ENCODE measurements around the gene SPATA12. TPM values are rescaled to one million over a fixed set of nuclear protein-coding genes. Genes with fewer than 3 reads are reported as not detected.

The SPATA12 gene
- total and polyA plus RNA-seq, 2 of the 8 experiments (the other 6 are each of a cell fraction or from before 2014, with no cell fraction given), result 0.19 to 0.97 TPM

- ChIA-PET CTCF (ENCODE audit: partially characterized antibody) (no interaction called here), POLR2A (ENCODE audit: partially characterized antibody) (interaction anchor here (0.6 kb wide), 1 partner anchor 13 kb away, joined by 4 read pairs; no protein-coding TSS in a partner anchor)
- no peak overlapping the region for H3K18ac ChIP-seq (ENCODE audit: extremely low read depth, low read length)
- H2BK12ac ChIP-seq (ENCODE audit: low read depth, low read length), result no peak overlapping the region
- H3K36me3 ChIP-seq (ENCODE audit: control insufficient read depth in 2 of 4, insufficient read depth in 4 of 4, low read length in 3 of 4), result no peaks in the 10 kb centered on the region; a peak in 1 of 8 replicates
- H3K9ac ChIP-seq (replicated peaks in 1 of 4; ENCODE audit: extremely low read depth in 1 of 4, low read depth in 3 of 4, low read length in 3 of 4), result no peak overlapping the region
- H4K8ac ChIP-seq (ENCODE audit: extremely low read depth, insufficient read depth, low read length), result no peak overlapping the region
- TF ChIP-seq TAF7 (optimal IDR thresholded peaks at IDR 0.05; ENCODE audit: borderline replicate concordance, low read depth, low read length), result no peak
- TF ChIP-seq SP1 (IDR thresholded peaks at IDR 0.05; ENCODE audit: low read depth, low read length), result no peak
- no peak for TF ChIP-seq JUND (IDR thresholded peaks at IDR 0.05; ENCODE audit: low read length)
- TF ChIP-seq KDM4A (IDR thresholded peaks at IDR 0.05; ENCODE audit: low read depth, low read length, severe bottlenecking), result no peak
- TF ChIP-seq RXRA (IDR thresholded peaks at IDR 0.05; ENCODE audit: insufficient read depth, low read depth, low read length), result no peak
- no peak for TF ChIP-seq CHD1 (IDR thresholded peaks at IDR 0.05; ENCODE audit: low read depth, low read length)
- no peak for TF ChIP-seq BACH1 (IDR thresholded peaks at IDR 0.05; ENCODE audit: low read length)
- no peak for TF ChIP-seq EP300 (IDR thresholded peaks at IDR 0.05; ENCODE audit: borderline replicate concordance in 1 of 2, low read depth in 2 of 2, low read length in 2 of 2)
- TF ChIP-seq RBBP5 (IDR thresholded peaks at IDR 0.05; ENCODE audit: borderline replicate concordance, low read depth, low read length), result no peak
- TF ChIP-seq, protein P1, sequence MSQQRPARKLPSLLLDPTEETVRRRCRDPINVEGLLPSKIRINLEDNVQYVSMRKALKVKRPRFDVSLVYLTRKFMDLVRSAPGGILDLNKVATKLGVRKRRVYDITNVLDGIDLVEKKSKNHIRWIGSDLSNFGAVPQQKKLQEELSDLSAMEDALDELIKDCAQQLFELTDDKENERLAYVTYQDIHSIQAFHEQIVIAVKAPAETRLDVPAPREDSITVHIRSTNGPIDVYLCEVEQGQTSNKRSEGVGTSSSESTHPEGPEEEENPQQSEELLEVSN (IDR thresholded peaks at IDR 0.05), result no peak
- no peak for TF ChIP-seq ATF2 (IDR thresholded peaks at IDR 0.05; ENCODE audit: low read length)
- TF ChIP-seq TEAD4 (IDR thresholded peaks at IDR 0.05; ENCODE audit: low read depth, low read length), result no peak
- TF ChIP-seq CHD2 (IDR thresholded peaks at IDR 0.05; ENCODE audit: low read length), result no peak
- no peaks in the 10 kb centered on the region for H3K4me1 ChIP-seq (replicated peaks in 1 of 4; ENCODE audit: control insufficient read depth in 3 of 4, insufficient read depth in 4 of 4, low read length in 3 of 4)
- H3K27me3 ChIP-seq (replicated peaks in 1 of 4; ENCODE audit: control insufficient read depth in 3 of 4, extremely low read depth in 1 of 4, insufficient read depth in 3 of 4, low read length in 3 of 4), result no peaks in the 10 kb centered on the region
- no peaks in the 10 kb centered on the region for H3K23me2 ChIP-seq (ENCODE audit: low read depth, low read length)
- no peak overlapping the region for H3K4me2 ChIP-seq (ENCODE audit: insufficient read depth in 1 of 2, low read depth in 2 of 2, low read length in 2 of 2)
- no peak overlapping the region for H3K4me3 ChIP-seq (ENCODE audit: extremely low read depth in 1 of 4, insufficient read depth in 2 of 4, low read depth in 3 of 4, low read length in 4 of 4)
- H3K79me2 ChIP-seq (ENCODE audit: control insufficient read depth in 1 of 2, insufficient read depth in 2 of 2, low read length in 2 of 2), result no peaks in the 10 kb centered on the region
- FAIRE-seq, result no peak
- no peak overlapping the region for H2BK20ac ChIP-seq (ENCODE audit: low read length)
- no peak overlapping the region for H3K23ac ChIP-seq (ENCODE audit: insufficient read length)
- no peak overlapping the region for H2BK5ac ChIP-seq (ENCODE audit: low read depth, low read length)
- H3K14ac ChIP-seq (ENCODE audit: insufficient read length), result no peak overlapping the region
- no peaks in the 10 kb centered on the region for H4K20me1 ChIP-seq (replicated peaks in 1 of 2; ENCODE audit: control insufficient read depth in 1 of 2, insufficient read depth in 2 of 2, low read length in 2 of 2)
- no peaks in the 10 kb centered on the region for H3K79me1 ChIP-seq (ENCODE audit: low read depth, low read length)
- no peak overlapping the region for H4K5ac ChIP-seq (ENCODE audit: insufficient read length, low read depth, low read length)
- 92% methylated on average over 7 of the region's 7 CpGs; no CpG with 5 or more reads in 1 of the 2 experiments for whole genome bisulfite sequencing, 2 experiments (ENCODE audit: extremely low coverage in 1 of 2, insufficient coverage in 1 of 2, insufficient read length in 1 of 2, insufficient replicate concordance in 2 of 2, low coverage in 1 of 2, low lambda C conversion rate in 2 of 2, missing lambda C conversion rate in 1 of 2)
- H3K9me3 ChIP-seq (ENCODE audit: insufficient read depth in 2 of 2, low read depth in 1 of 2, low read length in 1 of 2), result no peaks in the 10 kb centered on the region
- no peak overlapping the region for H3K56ac ChIP-seq (replicated peaks; ENCODE audit: insufficient read length, low read depth, low read length)
- H3K4ac ChIP-seq (replicated peaks; ENCODE audit: insufficient read length, low read depth, low read length), result no peak overlapping the region
- H2BK120ac ChIP-seq (replicated peaks; ENCODE audit: low read depth, low read length), result no peak overlapping the region
- H2AK5ac ChIP-seq (ENCODE audit: low read depth, low read length), result no peak overlapping the region
- H4K91ac ChIP-seq (replicated peaks; ENCODE audit: insufficient read length, low read length), result no peak overlapping the region
- H3K27ac ChIP-seq (ENCODE audit: low read depth, low read length), result no peak overlapping the region
- no peak overlapping the region for H2BK15ac ChIP-seq (ENCODE audit: low read length)
- no peak for DNase-seq (ENCODE audit: low read depth in 1 of 2, low spot score in 2 of 2)
- H2AFZ ChIP-seq (ENCODE audit: low read length), result no peak overlapping the region
Measured at GRCh38 chr3:57029924-57030323, 30.5 kb upstream of the SPATA12 start.
